WTC11 (cell line): Measurements from ENCODE around the gene SNRNP70. TPM values are rescaled to one million over a fixed set of nuclear protein-coding genes. Genes with fewer than 3 reads are reported as not detected.

ENCODE experiments used
- ATAC-seq: fragments of 200-7000 bp; cut with Tn5 transposase; 2 replicates; pipeline ENCODE4 v1.10.0; 2021; ENCODE audit warnings: mild to moderate bottlenecking, moderate library complexity
- CTCF ChIA-PET: fragments of 300-600 bp; sonication (Branson Sonifier 250); formaldehyde crosslinking; loops from one replicate; lab custom pipeline; 2021; ENCODE audit warnings: antibody characterized with exemption; lab: Charles Lee
- POLR2A ChIA-PET: fragments of 350-600 bp; sonication (Branson Sonifier 250); formaldehyde crosslinking; loops from one replicate; lab custom pipeline; 2021; ENCODE audit warnings: antibody characterized with exemption; lab: Charles Lee
- DNase-seq: peaks from one replicate; pipeline ENCODE4 v3.0.0; 2021; ENCODE audit warnings: low spot score
- H3K27ac Mint-ChIP-seq: 2 replicates; pipeline ENCODE4 v1.8.0; 2021; ENCODE audit warnings: mixed read lengths
- H3K27me3 Mint-ChIP-seq: 2 replicates; pipeline ENCODE4 v1.8.0; 2021; ENCODE audit warnings: low read depth, mild to moderate bottlenecking, moderate library complexity, mixed read lengths
- H3K36me3 Mint-ChIP-seq: 2 replicates; pipeline ENCODE4 v1.8.0; 2021; ENCODE audit warnings: mixed read lengths
- H3K4me1 Mint-ChIP-seq: 2 replicates; pipeline ENCODE4 v1.8.0; 2022; ENCODE audit warnings: mixed read lengths
- H3K4me3 Mint-ChIP-seq: 2 replicates; pipeline ENCODE4 v1.8.0; 2021; ENCODE audit warnings: mild to moderate bottlenecking, moderate library complexity, mixed read lengths
- H3K9me3 Mint-ChIP-seq: 2 replicates; pipeline ENCODE4 v1.8.0; 2021; ENCODE audit warnings: mixed read lengths
- ATF6 ChIP-seq: sonication (generic); formaldehyde crosslinking; IDR thresholded peaks from 2 replicates; pipeline ENCODE4 v1.8.1; 2023; ENCODE audit warnings: mild to moderate bottlenecking, missing genetic modification reagents
- CTCF ChIP-seq: fragments of 200-600 bp; IDR thresholded peaks from 2 replicates; pipeline ENCODE4 v1.8.0; 2022; ENCODE audit warnings: antibody characterized with exemption
- ELF4 ChIP-seq: sonication (generic); formaldehyde crosslinking; IDR thresholded peaks from 2 replicates; pipeline ENCODE4 v1.8.1; 2022; ENCODE audit warnings: low read depth, mild to moderate bottlenecking, moderate library complexity, missing genetic modification reagents
- ETV6 ChIP-seq: sonication (generic); formaldehyde crosslinking; IDR thresholded peaks from 2 replicates; pipeline ENCODE4 v1.8.1; 2022; ENCODE audit warnings: mild to moderate bottlenecking, missing genetic modification reagents
- FOXK1 ChIP-seq: sonication (generic); formaldehyde crosslinking; IDR thresholded peaks from 2 replicates; pipeline ENCODE4 v1.8.0; 2022; ENCODE audit warnings: mild to moderate bottlenecking, moderate library complexity, missing genetic modification reagents
- GTF2I ChIP-seq: fragments of 250-450 bp; sonication (Bioruptor Pico); conservative IDR thresholded peaks from 2 replicates; pipeline ENCODE4 v1.4.0; 2021; ENCODE audit warnings: mild to moderate bottlenecking
- HMGA2 ChIP-seq: fragments of 250-450 bp; sonication (Bioruptor Pico); IDR thresholded peaks from 2 replicates; pipeline ENCODE4 v1.4.0; 2021; ENCODE audit warnings: mild to moderate bottlenecking, moderate library complexity
- NFATC4 ChIP-seq: fragments of 250-450 bp; sonication (Bioruptor Pico); IDR thresholded peaks from 2 replicates; pipeline ENCODE4 v1.9.0; 2021; ENCODE audit warnings: mild to moderate bottlenecking
- NFYB ChIP-seq: sonication (generic); formaldehyde crosslinking; conservative IDR thresholded peaks from 2 replicates; pipeline ENCODE4 v1.8.0; 2022; ENCODE audit warnings: low read depth, missing genetic modification reagents
- NR1H2 ChIP-seq: sonication (generic); formaldehyde crosslinking; IDR thresholded peaks from 2 replicates; pipeline ENCODE4 v1.9.0; 2021; ENCODE audit warnings: mild to moderate bottlenecking, moderate library complexity, missing genetic modification reagents
- PRDM15 ChIP-seq: sonication (generic); formaldehyde crosslinking; IDR thresholded peaks from 2 replicates; pipeline ENCODE4 v1.8.0; 2022; ENCODE audit warnings: missing genetic modification reagents
- PRRX2 ChIP-seq: fragments of 250-450 bp; sonication (Bioruptor Pico); IDR thresholded peaks from 2 replicates; pipeline ENCODE4 v1.8.0; 2021; ENCODE audit warnings: mild to moderate bottlenecking
- SMAD3 ChIP-seq: sonication (generic); formaldehyde crosslinking; IDR thresholded peaks from 2 replicates; pipeline ENCODE4 v1.8.0; 2022; ENCODE audit warnings: missing genetic modification reagents, mild to moderate bottlenecking, borderline replicate concordance
- SMAD4 ChIP-seq: sonication (generic); formaldehyde crosslinking; IDR thresholded peaks from 2 replicates; pipeline ENCODE4 v1.8.0; 2022; ENCODE audit warnings: mild to moderate bottlenecking, missing genetic modification reagents
- SP1 ChIP-seq: sonication (generic); formaldehyde crosslinking; conservative IDR thresholded peaks from 2 replicates; pipeline ENCODE4 v1.8.1; 2022; ENCODE audit warnings: missing genetic modification reagents
- STAT6 ChIP-seq: sonication (generic); formaldehyde crosslinking; conservative IDR thresholded peaks from 2 replicates; pipeline ENCODE4 v1.8.1; 2023; ENCODE audit warnings: mild to moderate bottlenecking, low read depth, missing genetic modification reagents, moderate library complexity
- TEAD1 ChIP-seq: sonication (generic); formaldehyde crosslinking; IDR thresholded peaks from 2 replicates; pipeline ENCODE4 v1.8.0; 2022; ENCODE audit warnings: mild to moderate bottlenecking, missing genetic modification reagents
- TP53 ChIP-seq: sonication (generic); formaldehyde crosslinking; IDR thresholded peaks from 2 replicates; pipeline ENCODE4 v1.8.1; 2023; ENCODE audit warnings: mild to moderate bottlenecking, missing genetic modification reagents
- USF1 ChIP-seq: sonication (generic); formaldehyde crosslinking; IDR thresholded peaks from 2 replicates; pipeline ENCODE4 v1.8.0; 2022; ENCODE audit warnings: mild to moderate bottlenecking, missing genetic modification reagents
- USF2 ChIP-seq: sonication (generic); formaldehyde crosslinking; IDR thresholded peaks from 2 replicates; pipeline ENCODE4 v1.8.1; 2023; ENCODE audit warnings: mild to moderate bottlenecking, missing genetic modification reagents, moderate library complexity
- ZBTB43 ChIP-seq: sonication (generic); formaldehyde crosslinking; IDR thresholded peaks from 2 replicates; pipeline ENCODE4 v1.8.1; 2023; ENCODE audit warnings: mild to moderate bottlenecking, missing genetic modification reagents
- ZNF232 ChIP-seq: sonication (generic); formaldehyde crosslinking; IDR thresholded peaks from 2 replicates; pipeline ENCODE4 v1.8.0; 2022; ENCODE audit warnings: mild to moderate bottlenecking, missing genetic modification reagents
- ZNF317 ChIP-seq: sonication (generic); formaldehyde crosslinking; IDR thresholded peaks from 2 replicates; pipeline ENCODE4 v1.8.1; 2023; ENCODE audit warnings: low read depth, mild to moderate bottlenecking, moderate library complexity, missing genetic modification reagents, borderline replicate concordance
- ZNF396 ChIP-seq: fragments of 250-450 bp; sonication (Bioruptor Pico); IDR thresholded peaks from 2 replicates; pipeline ENCODE4 v1.8.0; 2021; ENCODE audit warnings: mild to moderate bottlenecking, moderate library complexity, borderline replicate concordance
- total RNA-seq: library from RNA; stranded (reverse); gene quantifications from 3 replicates; pipeline ENCODE4 v1.2.3, GENCODE V29; 2021

The SNRNP70 gene
- total RNA-seq, 1 experiment from 2014 or later: 266 TPM

GRCh38 chr19:49145573-49146407 lies 60.5 kb downstream of the SNRNP70 start:
- ChIA-PET CTCF (interaction anchor here (0.6 to 7.9 kb wide), 41 partner anchors 10 to 421 kb away, joined by 3 to 118 read pairs (median 5); partner anchors contain the start of genes BAX, DKKL1, HRC and LIN7B), POLR2A (interaction anchor here (0.7 to 1.7 kb wide), 9 partner anchors 7 to 53 kb away, joined by 3 to 6 read pairs (median 4); no protein-coding TSS in a partner anchor)
- Mint-ChIP-seq H3K36me3 (no peaks in the 10 kb centered on the region; the same call in 1 of the 2 replicates), H3K4me1 (peaks cover 35% of the 10 kb centered on the region), H3K4me3 (peak overlapping the region; percentile 69), H3K27me3 (peaks cover 27% of the 10 kb centered on the region), H3K27ac (peak overlapping the region; percentile 95), H3K9me3 (no peaks in the 10 kb centered on the region)
- ATAC-seq (peak; percentile 29), DNase-seq (peak; percentile 98)
- TF ChIP-seq NFYB (CRISPR knock-in tag) (no peak), PRDM15 (CRISPR knock-in tag) (no peak), FOXK1 (CRISPR knock-in tag) (peak; percentile 47; the same call in 1 of the 2 replicates), TP53 (CRISPR knock-in tag) (no peak), GTF2I (CRISPR knock-in tag) (no peak), CTCF (peak; percentile 95), ZNF232 (CRISPR knock-in tag) (0 out of 2 replicates have a peak, but pooled peaks have one; percentile 59), ZBTB43 (CRISPR knock-in tag) (no peak), HMGA2 (no peak), ZNF317 (CRISPR knock-in tag) (no peak), TEAD1 (CRISPR knock-in tag) (0 out of 2 replicates have a peak, but pooled peaks have one; percentile 12), USF1 (no peak), STAT6 (CRISPR knock-in tag) (no peak), PRRX2 (CRISPR knock-in tag) (no peak), USF2 (peak; percentile 48), SMAD3 (CRISPR knock-in tag) (no peak), ETV6 (CRISPR knock-in tag) (peak; percentile 38; the same call in 1 of the 2 replicates), NR1H2 (CRISPR knock-in tag) (no peak), ELF4 (no peak), SMAD4 (CRISPR knock-in tag) (no peak), SP1 (CRISPR knock-in tag) (peak; percentile 76; the same call in 1 of the 2 replicates), NFATC4 (CRISPR knock-in tag) (no peak), ZNF396 (CRISPR knock-in tag) (no peak), ATF6 (CRISPR knock-in tag) (no peak)
